Measurements from ENCODE around the gene PRKCG. TPM values are rescaled to one million over a fixed set of nuclear protein-coding genes. Genes with fewer than 3 reads are reported as not detected.
A peak's percentile ranks its signal among the peaks of the same experiment; 100 is the strongest.

Gene PRKCG
- total and polyA plus RNA-seq, 2 donors from 2014 or later = not detected

DNA sequence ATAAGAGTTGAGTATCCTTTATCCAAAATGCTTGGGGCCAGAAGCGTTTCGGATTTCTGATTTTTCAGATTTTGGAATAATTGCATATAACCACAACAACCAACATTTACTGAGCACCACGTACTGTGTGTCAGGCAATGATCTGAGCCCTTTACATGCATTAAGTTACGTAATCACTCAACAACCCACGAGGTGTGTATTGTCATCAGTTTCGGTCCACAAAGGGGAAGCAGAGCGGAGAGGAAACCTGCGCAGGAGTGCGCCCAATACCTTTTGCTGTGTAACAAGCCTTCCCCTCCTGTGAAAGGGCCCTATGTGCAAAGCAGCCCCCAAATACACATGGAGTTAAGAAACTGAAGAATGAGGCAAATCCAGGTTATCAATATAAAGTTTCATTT is 37.1 kb upstream of the PRKCG start:
- H3K36me3 ChIP-seq (ENCODE audit: control insufficient read depth in 2 of 3, insufficient read depth in 3 of 3, low read length in 3 of 3) = no peaks in the 10 kb centered on the region
- no peak overlapping the region for H3K9ac ChIP-seq (ENCODE audit: low read length in 3 of 3)
- H3K27ac ChIP-seq (ENCODE audit: low read depth in 2 of 2, low read length in 2 of 2) = no peak overlapping the region
- TF ChIP-seq, protein P1, sequence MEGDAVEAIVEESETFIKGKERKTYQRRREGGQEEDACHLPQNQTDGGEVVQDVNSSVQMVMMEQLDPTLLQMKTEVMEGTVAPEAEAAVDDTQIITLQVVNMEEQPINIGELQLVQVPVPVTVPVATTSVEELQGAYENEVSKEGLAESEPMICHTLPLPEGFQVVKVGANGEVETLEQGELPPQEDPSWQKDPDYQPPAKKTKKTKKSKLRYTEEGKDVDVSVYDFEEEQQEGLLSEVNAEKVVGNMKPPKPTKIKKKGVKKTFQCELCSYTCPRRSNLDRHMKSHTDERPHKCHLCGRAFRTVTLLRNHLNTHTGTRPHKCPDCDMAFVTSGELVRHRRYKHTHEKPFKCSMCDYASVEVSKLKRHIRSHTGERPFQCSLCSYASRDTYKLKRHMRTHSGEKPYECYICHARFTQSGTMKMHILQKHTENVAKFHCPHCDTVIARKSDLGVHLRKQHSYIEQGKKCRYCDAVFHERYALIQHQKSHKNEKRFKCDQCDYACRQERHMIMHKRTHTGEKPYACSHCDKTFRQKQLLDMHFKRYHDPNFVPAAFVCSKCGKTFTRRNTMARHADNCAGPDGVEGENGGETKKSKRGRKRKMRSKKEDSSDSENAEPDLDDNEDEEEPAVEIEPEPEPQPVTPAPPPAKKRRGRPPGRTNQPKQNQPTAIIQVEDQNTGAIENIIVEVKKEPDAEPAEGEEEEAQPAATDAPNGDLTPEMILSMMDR (IDR thresholded peaks at IDR 0.05; ENCODE audit: borderline replicate concordance, extremely low read depth, insufficient read depth) = no peak
- no peaks in the 10 kb centered on the region for H3K9me3 ChIP-seq (ENCODE audit: control insufficient read depth in 2 of 3, insufficient read depth in 1 of 3, low read length in 3 of 3)
- intact Hi-C loops (cut with DNase I) = loop anchor here (10.0 kb wide), 1 partner anchor 180 kb away; no protein-coding TSS in a partner anchor
- H3K27me3 ChIP-seq (ENCODE audit: control insufficient read depth, insufficient read depth, low read length) = no peaks in the 10 kb centered on the region
- DNase-seq (no peak), FAIRE-seq (no peak)
- no peak overlapping the region for H3K4me3 ChIP-seq (ENCODE audit: low read length in 3 of 3)
- H3K4me1 ChIP-seq (ENCODE audit: control insufficient read depth in 2 of 3, insufficient read depth in 2 of 3, low read depth in 1 of 3, low read length in 3 of 3) = peaks cover 0 to 2% (median 0%) of the 10 kb centered on the region in 3 donors

GRCh38 chr19:53847555-53847954 is 34.4 kb upstream of the PRKCG start:
- H3K4me3 ChIP-seq (ENCODE audit: low read length in 3 of 3) = no peak overlapping the region
- peak in 1 of 5 donors; percentile 17 for DNase-seq
- TF ChIP-seq, protein P1 (IDR thresholded peaks at IDR 0.05; ENCODE audit: borderline replicate concordance, extremely low read depth, insufficient read depth) = no peak
- no peak overlapping the region for H3K9ac ChIP-seq (ENCODE audit: low read length in 3 of 3)
- no peaks in the 10 kb centered on the region for H3K9me3 ChIP-seq (ENCODE audit: control insufficient read depth in 2 of 3, insufficient read depth in 1 of 3, low read length in 3 of 3)
- H3K36me3 ChIP-seq (ENCODE audit: control insufficient read depth in 2 of 3, insufficient read depth in 3 of 3, low read length in 3 of 3) = no peaks in the 10 kb centered on the region
- no peak overlapping the region for H3K27ac ChIP-seq (ENCODE audit: low read depth in 2 of 2, low read length in 2 of 2)
- intact Hi-C loops (cut with DNase I) = loop anchor here (10.0 kb wide), 1 partner anchor 177 kb away; no protein-coding TSS in a partner anchor
- no peaks in the 10 kb centered on the region for H3K4me1 ChIP-seq (ENCODE audit: control insufficient read depth in 2 of 3, insufficient read depth in 2 of 3, low read depth in 1 of 3, low read length in 3 of 3)
- no peaks in the 10 kb centered on the region for H3K27me3 ChIP-seq (ENCODE audit: control insufficient read depth, insufficient read depth, low read length)
- FAIRE-seq = no peak

DNA sequence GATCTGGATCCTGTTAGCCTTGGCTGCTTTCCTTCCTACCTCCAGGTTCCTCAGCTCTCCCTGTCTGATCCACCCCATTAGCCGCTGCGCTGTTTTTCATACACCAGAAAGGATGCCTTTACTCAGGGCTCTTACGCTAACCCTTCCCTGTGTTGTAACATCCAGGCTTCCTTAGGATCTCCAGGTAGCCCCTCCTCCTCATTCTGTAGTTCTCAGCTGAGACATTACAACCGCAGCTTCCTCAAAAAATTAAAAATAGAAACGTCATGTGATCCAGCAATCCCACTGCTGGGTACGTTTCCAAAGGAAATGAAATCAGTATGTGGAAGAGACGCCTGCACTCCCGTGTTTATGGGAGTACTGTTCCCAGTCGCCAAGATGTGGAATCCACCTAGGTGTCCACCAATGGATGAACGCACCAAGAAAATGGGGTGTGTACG is 32.7 kb upstream of the PRKCG start:
- TF ChIP-seq, protein P1 (IDR thresholded peaks at IDR 0.05; ENCODE audit: borderline replicate concordance, extremely low read depth, insufficient read depth) = no peak
- H3K9ac ChIP-seq (ENCODE audit: low read length in 3 of 3) = no peak overlapping the region
- intact Hi-C loops (cut with DNase I) = loop anchor here (10.0 kb wide), 1 partner anchor 176 kb away; no protein-coding TSS in a partner anchor
- FAIRE-seq (no peak), DNase-seq (peak in 1 of 5 donors; percentile 26)
- H3K4me3 ChIP-seq (ENCODE audit: low read length in 3 of 3) = no peak overlapping the region
- no peaks in the 10 kb centered on the region for H3K27me3 ChIP-seq (ENCODE audit: control insufficient read depth, insufficient read depth, low read length)
- no peak overlapping the region for H3K27ac ChIP-seq (ENCODE audit: low read depth in 2 of 2, low read length in 2 of 2)
- no peaks in the 10 kb centered on the region for H3K9me3 ChIP-seq (ENCODE audit: control insufficient read depth in 2 of 3, insufficient read depth in 1 of 3, low read length in 3 of 3)
- H3K4me1 ChIP-seq (ENCODE audit: control insufficient read depth in 2 of 3, insufficient read depth in 2 of 3, low read depth in 1 of 3, low read length in 3 of 3) = no peaks in the 10 kb centered on the region
- H3K36me3 ChIP-seq (ENCODE audit: control insufficient read depth in 2 of 3, insufficient read depth in 3 of 3, low read length in 3 of 3) = no peaks in the 10 kb centered on the region

GRCh38 chr19:53853707-53854106 is 28.3 kb upstream of the PRKCG start:
- H3K36me3 ChIP-seq (ENCODE audit: control insufficient read depth in 2 of 3, insufficient read depth in 3 of 3, low read length in 3 of 3) = no peaks in the 10 kb centered on the region
- H3K9me3 ChIP-seq (ENCODE audit: control insufficient read depth in 2 of 3, insufficient read depth in 1 of 3, low read length in 3 of 3) = no peaks in the 10 kb centered on the region
- no peaks in the 10 kb centered on the region for H3K4me1 ChIP-seq (ENCODE audit: control insufficient read depth in 2 of 3, insufficient read depth in 2 of 3, low read depth in 1 of 3, low read length in 3 of 3)
- no peak overlapping the region for H3K9ac ChIP-seq (ENCODE audit: low read length in 3 of 3)
- TF ChIP-seq, protein P1 (IDR thresholded peaks at IDR 0.05; ENCODE audit: borderline replicate concordance, extremely low read depth, insufficient read depth) = no peak
- H3K27ac ChIP-seq (ENCODE audit: low read depth in 2 of 2, low read length in 2 of 2) = no peak overlapping the region
- no peak for FAIRE-seq
- H3K27me3 ChIP-seq (ENCODE audit: control insufficient read depth, insufficient read depth, low read length) = no peaks in the 10 kb centered on the region
- intact Hi-C loops (cut with DNase I) = no loop called here
- DNase-seq = no peak
- no peak overlapping the region for H3K4me3 ChIP-seq (ENCODE audit: low read length in 3 of 3)

All from kidney (tissue), 14 donors.